ENCODE measurements around the gene PTTG1.

The PTTG1 gene

GRCh38 chr5:160379511-160379910 is 42.1 kb upstream of the PTTG1 start:
- in situ Hi-C loops (cut with HindIII; ENCODE audit: low sequenced_read_pairs): no loop called here
- H3K4me3 ChIP-seq (ENCODE audit: low read depth, low read length): no peak overlapping the region
- TF ChIP-seq CTCF (IDR thresholded peaks at IDR 0.05; ENCODE audit: low read depth, low read length): no peak
- no peak for DNase-seq (ENCODE audit: low read depth, low spot score)

DNA sequence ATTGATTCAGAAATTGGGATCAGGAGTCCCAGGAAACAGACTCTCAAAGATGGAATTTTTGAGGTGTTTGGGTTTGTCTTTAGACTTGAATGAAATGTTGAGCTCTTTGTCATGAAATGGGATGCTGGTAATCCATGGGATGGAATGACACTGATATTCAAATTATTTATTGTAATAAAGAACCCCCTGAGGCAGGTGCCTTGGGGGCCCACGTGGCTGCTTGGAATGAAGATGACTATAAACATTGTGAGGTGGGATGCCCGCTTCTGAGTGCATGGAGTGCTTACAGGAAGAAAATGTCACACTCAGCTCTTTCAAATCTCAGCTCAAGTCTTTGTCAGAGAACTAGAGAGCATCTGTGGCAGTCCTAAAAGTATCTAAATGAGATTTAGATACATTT is 41.6 kb upstream of the PTTG1 start:
- no peak overlapping the region for H3K4me3 ChIP-seq (ENCODE audit: low read depth, low read length)
- in situ Hi-C loops (cut with HindIII; ENCODE audit: low sequenced_read_pairs): no loop called here
- no peak for DNase-seq (ENCODE audit: low read depth, low spot score)
- TF ChIP-seq CTCF (IDR thresholded peaks at IDR 0.05; ENCODE audit: low read depth, low read length): no peak

- no peak overlapping the region for H3K4me3 ChIP-seq (ENCODE audit: low read depth, low read length)
- TF ChIP-seq CTCF (IDR thresholded peaks at IDR 0.05; ENCODE audit: low read depth, low read length): no peak
- no peak for DNase-seq (ENCODE audit: low read depth, low spot score)
- in situ Hi-C loops (cut with HindIII; ENCODE audit: low sequenced_read_pairs): no loop called here
Observed at GRCh38 chr5:160382346-160382745, 39.3 kb upstream of the PTTG1 start.

- no peak overlapping the region for H3K4me3 ChIP-seq (ENCODE audit: low read depth, low read length)
- in situ Hi-C loops (cut with HindIII; ENCODE audit: low sequenced_read_pairs): no loop called here
- DNase-seq (ENCODE audit: low read depth, low spot score): no peak
- no peak for TF ChIP-seq CTCF (IDR thresholded peaks at IDR 0.05; ENCODE audit: low read depth, low read length)
Observed at GRCh38 chr5:160384681-160385080, 37.0 kb upstream of the PTTG1 start.

- in situ Hi-C loops (cut with HindIII; ENCODE audit: low sequenced_read_pairs): no loop called here
- DNase-seq (ENCODE audit: low read depth, low spot score): no peak
- no peak for TF ChIP-seq CTCF (IDR thresholded peaks at IDR 0.05; ENCODE audit: low read depth, low read length)
Observed at GRCh38 chr5:160385496-160385895, 36.2 kb upstream of the PTTG1 start.

DNA sequence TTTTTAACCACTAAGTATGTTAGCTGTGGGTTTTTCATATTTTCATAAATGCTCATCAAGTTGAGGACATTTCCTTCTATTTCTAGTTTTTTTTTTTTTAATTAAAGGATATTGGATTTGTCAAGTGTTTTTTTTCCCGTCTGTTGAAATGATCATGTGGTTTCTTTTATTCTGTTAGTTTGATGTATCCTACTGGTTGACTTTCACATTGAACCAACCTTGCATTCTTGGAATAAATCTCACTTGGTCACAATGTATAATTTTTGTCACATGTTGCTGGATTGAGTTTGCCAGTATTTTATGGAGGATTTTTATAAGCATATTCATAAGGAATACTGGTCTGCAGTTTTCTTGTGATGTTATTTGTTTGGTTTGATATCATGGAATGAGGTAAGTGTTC is 34.2 kb upstream of the PTTG1 start:
- no peak for DNase-seq (ENCODE audit: low read depth, low spot score)
- TF ChIP-seq CTCF (IDR thresholded peaks at IDR 0.05; ENCODE audit: low read depth, low read length): no peak
- no peak overlapping the region for H3K4me3 ChIP-seq (ENCODE audit: low read depth, low read length)
- in situ Hi-C loops (cut with HindIII; ENCODE audit: low sequenced_read_pairs): no loop called here

More at GRCh38 chr5:160385496-160385895, 36.2 kb upstream of the PTTG1 start:
- H3K4me3 ChIP-seq (ENCODE audit: low read depth, low read length): no peak overlapping the region

Measured in astrocyte of the spinal cord (primary cell).